ENCODE measurements around the gene NODAL. TPM values are rescaled to one million over a fixed set of nuclear protein-coding genes. Genes with fewer than 3 reads are reported as not detected.

Gene NODAL
- total RNA-seq, 4 donors from 2014 or later = not detected

GRCh38 chr10:70432561-70433263 is 8.8 kb downstream of the NODAL start:
- Histone ChIP-seq H3K27ac (peak overlapping the region in 1 of 4 donors; percentile 85), H3K4me1 (peaks cover 13 to 38% (median 23%) of the 10 kb centered on the region in 3 donors), H3K27me3 (no peaks in the 10 kb centered on the region), H3K36me3 (peaks cover 0 to 28% (median 0%) of the 10 kb centered on the region in 3 donors), H3K9me3 (no peaks in the 10 kb centered on the region), H3K4me3 (no peak overlapping the region)
- WGBS, 2 donors = 54 to 63% methylated on average over 6 of the region's 6 CpGs
- no peak for DNase-seq
- TF ChIP-seq CTCF (IDR thresholded peaks at IDR 0.05) = no peak
- no peak for TF ChIP-seq POLR2A (IDR thresholded peaks at IDR 0.05)
- intact Hi-C loops (cut with DNase I) = no loop called here

DNA sequence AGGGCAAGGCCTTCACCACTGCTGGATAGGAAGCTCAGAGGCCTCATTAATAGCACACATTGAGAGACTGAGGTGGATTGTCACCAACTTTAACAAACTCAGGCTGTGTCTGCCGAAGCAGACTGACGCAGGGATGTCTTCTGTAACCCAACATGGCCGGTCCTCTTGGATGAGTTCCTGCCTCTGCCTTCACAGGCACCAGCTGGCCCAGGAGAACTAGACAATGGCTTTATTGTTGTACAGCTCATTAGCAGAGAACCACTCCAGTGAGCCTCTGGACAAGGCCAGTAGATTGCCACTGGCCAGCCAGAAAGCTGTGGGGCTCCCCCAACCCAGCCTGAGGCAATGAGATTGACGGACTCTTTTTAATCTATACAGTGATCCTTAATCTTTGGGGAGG is 9.4 kb downstream of the NODAL start:
- Histone ChIP-seq H3K36me3 (peaks cover 0 to 34% (median 5%) of the 10 kb centered on the region in 3 donors), H3K27ac (peak overlapping the region in 3 of 4 donors; percentile 55 to 85 (median 78)), H3K4me1 (peaks cover 13 to 38% (median 23%) of the 10 kb centered on the region in 3 donors), H3K4me3 (no peak overlapping the region), H3K27me3 (no peaks in the 10 kb centered on the region), H3K9me3 (no peaks in the 10 kb centered on the region)
- TF ChIP-seq POLR2A (IDR thresholded peaks at IDR 0.05) (no peak), CTCF (IDR thresholded peaks at IDR 0.05) (no peak)
- DNase-seq = no peak
- intact Hi-C loops (cut with DNase I) = no loop called here
- WGBS, 2 donors = 86 to 100% methylated on average over 1 of the region's 4 CpGs

DNA sequence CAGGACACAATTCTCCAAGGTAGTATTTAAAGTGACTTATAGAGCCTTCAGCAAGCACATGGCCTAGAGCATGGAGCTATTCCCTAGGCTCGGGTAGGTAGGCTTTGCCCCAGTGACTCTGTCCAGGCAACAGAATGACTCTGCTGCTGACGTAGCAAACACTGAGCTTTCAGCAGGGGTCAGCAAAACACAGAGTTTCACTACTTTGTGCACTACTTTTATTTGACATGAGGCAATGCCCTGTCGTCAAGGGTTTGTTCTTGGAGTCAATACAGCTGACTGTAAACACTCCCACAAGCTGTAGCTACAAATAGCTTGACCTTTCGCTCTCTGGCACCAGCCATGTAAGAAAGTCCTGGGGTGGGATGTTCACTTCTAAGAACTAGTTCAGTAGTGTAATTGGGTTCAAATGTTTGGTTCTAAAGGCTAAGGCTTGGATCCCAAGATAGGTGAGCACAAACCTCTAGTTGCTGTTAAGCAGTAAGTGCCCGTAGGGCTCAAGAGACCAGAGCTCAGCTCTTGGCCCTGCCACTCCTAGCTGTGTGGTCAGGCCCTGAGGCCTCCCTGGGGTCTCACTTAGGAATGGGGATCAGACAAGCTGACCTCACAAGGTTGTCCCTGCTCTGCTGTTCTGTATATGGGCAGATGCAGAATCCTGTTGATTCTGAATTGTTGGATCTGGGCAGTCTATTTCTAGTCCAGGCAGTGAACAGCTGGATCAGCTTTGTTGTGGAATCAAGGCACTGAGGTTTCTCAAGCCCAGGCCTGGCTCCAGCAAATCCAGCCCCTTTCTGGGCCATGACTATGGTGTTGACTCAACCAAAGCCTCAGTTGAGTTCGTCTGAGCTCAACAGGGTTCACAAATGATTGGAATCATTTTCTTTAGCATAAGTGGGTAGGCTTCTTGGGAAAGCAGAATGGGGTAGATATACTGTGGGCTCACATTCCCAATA is 10.7 kb downstream of the NODAL start:
- no peaks in the 10 kb centered on the region for H3K9me3 ChIP-seq
- H3K36me3 ChIP-seq = peaks cover 0 to 48% (median 7%) of the 10 kb centered on the region in 3 donors
- H3K4me3 ChIP-seq = no peak overlapping the region
- H3K4me1 ChIP-seq = peaks cover 13 to 38% (median 23%) of the 10 kb centered on the region in 3 donors
- WGBS, 2 donors = 38 to 51% methylated on average over 5 of the region's 6 CpGs
- intact Hi-C loops (cut with DNase I) = no loop called here
- DNase-seq = no peak
- no peaks in the 10 kb centered on the region for H3K27me3 ChIP-seq
- TF ChIP-seq CTCF (IDR thresholded peaks at IDR 0.05) (peak in 1 of 6 experiments; percentile 10), POLR2A (IDR thresholded peaks at IDR 0.05) (no peak)
- H3K27ac ChIP-seq = peak overlapping the region in 3 of 4 donors; percentile 55 to 85 (median 78)

- no peak for DNase-seq
- Histone ChIP-seq H3K9me3 (no peaks in the 10 kb centered on the region), H3K27me3 (no peaks in the 10 kb centered on the region), H3K36me3 (peaks cover 8 to 87% (median 37%) of the 10 kb centered on the region in 3 donors), H3K4me1 (peaks cover 13 to 22% (median 13%) of the 10 kb centered on the region in 3 donors), H3K27ac (no peak overlapping the region), H3K4me3 (no peak overlapping the region)
- TF ChIP-seq CTCF (IDR thresholded peaks at IDR 0.05) (no peak), POLR2A (IDR thresholded peaks at IDR 0.05) (no peak)
- 70 to 86% methylated on average over 3 of the region's 3 CpGs for WGBS, 2 donors
- intact Hi-C loops (cut with DNase I) = no loop called here
These were observed 14.7 kb downstream of the NODAL start for GRCh38 chr10:70426823-70427222.

- Histone ChIP-seq H3K4me1 (peaks cover 2 to 4% (median 3%) of the 10 kb centered on the region in 3 donors), H3K27ac (no peak overlapping the region), H3K4me3 (no peak overlapping the region), H3K9me3 (no peaks in the 10 kb centered on the region), H3K27me3 (no peaks in the 10 kb centered on the region), H3K36me3 (peaks cover 8 to 100% (median 48%) of the 10 kb centered on the region in 3 donors)
- intact Hi-C loops (cut with DNase I) = no loop called here
- TF ChIP-seq CTCF (IDR thresholded peaks at IDR 0.05) (no peak), POLR2A (IDR thresholded peaks at IDR 0.05) (no peak)
- no peak for DNase-seq
- WGBS, 2 donors = 94 to 95% methylated on average over 3 of the region's 3 CpGs
These were observed 16.4 kb downstream of the NODAL start for GRCh38 chr10:70425096-70425495.
